Panc1 (cell line): ENCODE results near the gene ZC3H11A. TPM values are rescaled to one million over a fixed set of nuclear protein-coding genes. Genes with fewer than 3 reads are reported as not detected.

Experiments used
- ATAC-seq: fragments of 200-7000 bp; cut with Tn5 transposase; 2 replicates; pipeline ENCODE4 v1.9.1; 2020; ENCODE audit warnings: mild to moderate bottlenecking, moderate library complexity
- BruUV-seq: library from RNA; stranded (reverse); fragments of 400-500 nt; replicated peaks from 2 replicates; lab custom pipeline; 2021; lab: Mats Ljungman, UMichigan
- CTCF ChIA-PET: fragments of 300-600 bp; sonication (Branson Sonifier 250); formaldehyde crosslinking; loops from one replicate; lab custom pipeline; 2022; ENCODE audit warnings: antibody characterized with exemption; lab: Charles Lee
- POLR2A ChIA-PET: fragments of 300-600 bp; sonication (Branson Sonifier 250); formaldehyde crosslinking; loops from one replicate; lab custom pipeline; 2022; ENCODE audit warnings: antibody characterized with exemption; lab: Charles Lee
- DNase-seq: peaks from one replicate; pipeline ENCODE4 v3.0.0-alpha.2; 2010; ENCODE audit warnings: low read depth, low spot score
- H3K27ac ChIP-seq: 2 replicates; pipeline ENCODE4 v1.5.1; 2011; ENCODE audit warnings: mild to moderate bottlenecking, low read length, inconsistent platforms
- H3K27me3 ChIP-seq: fragments of 200-500 bp; sonication (Bioruptor generic); 2 replicates; pipeline ENCODE4 v1.6.0; 2014; ENCODE audit warnings: low read length, inconsistent platforms; ENCODE audit not compliant: control insufficient read depth, insufficient read depth
- H3K36me3 ChIP-seq: fragments of 200-500 bp; sonication (Bioruptor generic); 2 replicates; pipeline ENCODE4 v1.5.1; 2014; ENCODE audit warnings: inconsistent platforms, mild to moderate bottlenecking, low read length, moderate library complexity; ENCODE audit not compliant: control insufficient read depth, insufficient read depth
- H3K4me1 ChIP-seq: 2 replicates; pipeline ENCODE4 v1.5.1; 2011; ENCODE audit warnings: inconsistent platforms, mild to moderate bottlenecking, low read length, moderate library complexity; ENCODE audit not compliant: control insufficient read depth, insufficient read depth
- H3K4me3 ChIP-seq, 2 experiments: 2 replicates each; pipeline ENCODE4 v1.5.1; 2011 to 2012; ENCODE audit warnings: low read depth in 2 of 2, low read length in 2 of 2, mild to moderate bottlenecking in 2 of 2, inconsistent platforms in 1 of 2, moderate library complexity in 1 of 2
- H3K9me3 ChIP-seq: fragments of 200-500 bp; sonication (Bioruptor generic); 2 replicates; pipeline ENCODE4 v1.5.1; 2014; ENCODE audit warnings: low read depth, mild to moderate bottlenecking, inconsistent platforms, low read length, moderate library complexity; ENCODE audit not compliant: control insufficient read depth, insufficient read depth
- CTCF ChIP-seq: fragments of 450-650 bp; IDR thresholded peaks from 2 replicates; pipeline ENCODE4 v1.5.1; 2017; ENCODE audit warnings: mild to moderate bottlenecking
- POLR2AphosphoS5 ChIP-seq: IDR thresholded peaks from 2 replicates; pipeline ENCODE4 v1.6.1; 2012; ENCODE audit warnings: mild to moderate bottlenecking, low read depth, low read length, moderate library complexity
- REST ChIP-seq, 2 experiments: IDR thresholded peaks; 2 replicates each; pipeline ENCODE4 v1.6.1; 2011 to 2012; ENCODE audit warnings: low read depth in 2 of 2, control low read depth in 1 of 2, low read length in 1 of 2, mild to moderate bottlenecking in 1 of 2, moderate library complexity in 1 of 2; ENCODE audit not compliant: insufficient read depth in 1 of 2
- SIN3A ChIP-seq: IDR thresholded peaks from 2 replicates; pipeline ENCODE4 v1.6.1; 2012; ENCODE audit warnings: low read depth, mild to moderate bottlenecking, low read length, moderate library complexity, borderline replicate concordance; ENCODE audit not compliant: insufficient read depth
- TCF7L2 ChIP-seq: IDR thresholded peaks from 2 replicates; pipeline ENCODE4 v1.6.1; 2011; ENCODE audit warnings: mild to moderate bottlenecking, low read depth, low read length, inconsistent platforms
- in situ Hi-C: cut with HindIII; loops from 2 replicates; pipeline ENCODE4 v1.10.0; 2016; ENCODE audit warnings: low sequenced_read_pairs, low pct_unique_long_range_greater_than_20kb
- intact Hi-C: fragments of 100-400 bp; cut with micrococcal nuclease; formaldehyde crosslinking; loops from one replicate; pipeline ENCODE4 v1.10.0; 2022; ENCODE audit not compliant: unreplicated experiment
- total RNA-seq: library from RNA; stranded (reverse); gene quantifications from one replicate; pipeline ENCODE4 v1.2.1, GENCODE V29; 2021; ENCODE audit not compliant: unreplicated experiment

Gene ZC3H11A
- total RNA-seq, 1 experiment from 2014 or later: 69.6 TPM

- POLR2A ChIA-PET: interaction anchor here (0.5 kb wide), 1 partner anchor 30 kb away, joined by 14 read pairs; no protein-coding TSS in a partner anchor
- DNase-seq: no peak
- no peaks in the 10 kb centered on the region for H3K4me1 ChIP-seq
- H3K36me3 ChIP-seq: no peaks in the 10 kb centered on the region
- CTCF ChIA-PET: no interaction called here
- H3K9me3 ChIP-seq: no peaks in the 10 kb centered on the region
- H3K27me3 ChIP-seq: no peaks in the 10 kb centered on the region
- H3K27ac ChIP-seq: no peak overlapping the region
- in situ Hi-C loops: no loop called here
- BruUV-seq: no TSS peak
- intact Hi-C loops: no loop called here
- ATAC-seq: no peak
- H3K4me3 ChIP-seq: no peak overlapping the region
- TF ChIP-seq SIN3A (no peak), TCF7L2 (no peak), POLR2AphosphoS5 (no peak), CTCF (no peak), REST (IDR thresholded peaks at IDR 0.05; ENCODE audit: insufficient read depth in 1 of 2, low read depth in 2 of 2, low read length in 1 of 2) (no peak)
Observed at GRCh38 chr1:203789966-203790365, 5.5 kb upstream of the ZC3H11A start.

- Histone ChIP-seq H3K27me3 (no peaks in the 10 kb centered on the region), H3K36me3 (peaks cover 4% of the 10 kb centered on the region; the same call in 1 of the 2 replicates), H3K27ac (no peak overlapping the region), H3K4me1 (no peaks in the 10 kb centered on the region; the same call in 1 of the 2 replicates), H3K9me3 (no peaks in the 10 kb centered on the region), H3K4me3 (no peak overlapping the region)
- DNase-seq: no peak
- POLR2A ChIA-PET: no interaction called here
- in situ Hi-C loops: no loop called here
- no peak for ATAC-seq
- no TSS peak for BruUV-seq
- intact Hi-C loops: no loop called here
- CTCF ChIA-PET: interaction anchor here (0.7 kb wide), 1 partner anchor 737 kb away, joined by 4 read pairs; no protein-coding TSS in a partner anchor
- TF ChIP-seq POLR2AphosphoS5 (no peak), CTCF (no peak), REST (IDR thresholded peaks at IDR 0.05; ENCODE audit: insufficient read depth in 1 of 2, low read depth in 2 of 2, low read length in 1 of 2) (no peak), SIN3A (no peak), TCF7L2 (no peak)
Observed at GRCh38 chr1:203791498-203791897, 3.9 kb upstream of the ZC3H11A start.
